ES-I3 (cell line): ENCODE measurements around the gene OTOP2.
"Not testable (repeated sequence)": the region's sequence is repeated elsewhere in the genome, so short reads cannot be mapped to it uniquely, and the experiment has no call there.

ENCODE experiments used
- H3K36me3 ChIP-seq: 2 replicates; pipeline ENCODE4 v1.6.1; 2013; ENCODE audit warnings: mild to moderate bottlenecking, low read length, control low read depth, moderate library complexity; ENCODE audit not compliant: insufficient read depth
- H3K4me1 ChIP-seq: 2 replicates; pipeline ENCODE4 v1.6.1; 2013; ENCODE audit warnings: mild to moderate bottlenecking, control low read depth, low read length; ENCODE audit not compliant: insufficient read depth
- H3K9ac ChIP-seq: 2 replicates; pipeline ENCODE4 v1.6.1; 2013; ENCODE audit warnings: low read depth, mild to moderate bottlenecking, low read length, moderate library complexity
- H3K9me3 ChIP-seq: 2 replicates; pipeline ENCODE4 v1.6.1; 2013; ENCODE audit warnings: mild to moderate bottlenecking, low read length, moderate library complexity; ENCODE audit not compliant: control insufficient read depth, insufficient read depth

OTOP2 gene

DNA sequence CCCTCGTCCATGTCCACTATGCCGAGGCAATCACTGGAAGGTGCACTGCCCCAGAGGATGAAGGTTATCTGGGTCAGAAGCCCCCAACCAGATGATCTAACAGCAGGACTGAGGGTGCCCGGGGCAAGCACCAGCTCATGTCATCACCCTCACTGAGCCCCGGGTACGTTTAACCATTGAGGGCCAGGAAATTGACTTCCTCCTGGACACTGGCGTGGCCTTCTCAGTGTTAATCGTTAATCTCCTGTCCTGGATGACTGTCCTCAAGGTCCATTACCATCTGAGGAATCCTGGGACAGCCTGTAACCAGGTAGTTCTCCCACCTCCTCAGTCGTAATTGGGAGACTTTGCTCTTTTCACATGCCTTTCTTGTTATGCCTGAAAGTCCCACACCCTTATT, 12.7 kb upstream of the OTOP2 start:
- H3K9me3 ChIP-seq, H3K36me3 ChIP-seq, H3K9ac ChIP-seq: not testable (repeated sequence)
- peaks cover 10% of the 10 kb centered on the region for H3K4me1 ChIP-seq

DNA sequence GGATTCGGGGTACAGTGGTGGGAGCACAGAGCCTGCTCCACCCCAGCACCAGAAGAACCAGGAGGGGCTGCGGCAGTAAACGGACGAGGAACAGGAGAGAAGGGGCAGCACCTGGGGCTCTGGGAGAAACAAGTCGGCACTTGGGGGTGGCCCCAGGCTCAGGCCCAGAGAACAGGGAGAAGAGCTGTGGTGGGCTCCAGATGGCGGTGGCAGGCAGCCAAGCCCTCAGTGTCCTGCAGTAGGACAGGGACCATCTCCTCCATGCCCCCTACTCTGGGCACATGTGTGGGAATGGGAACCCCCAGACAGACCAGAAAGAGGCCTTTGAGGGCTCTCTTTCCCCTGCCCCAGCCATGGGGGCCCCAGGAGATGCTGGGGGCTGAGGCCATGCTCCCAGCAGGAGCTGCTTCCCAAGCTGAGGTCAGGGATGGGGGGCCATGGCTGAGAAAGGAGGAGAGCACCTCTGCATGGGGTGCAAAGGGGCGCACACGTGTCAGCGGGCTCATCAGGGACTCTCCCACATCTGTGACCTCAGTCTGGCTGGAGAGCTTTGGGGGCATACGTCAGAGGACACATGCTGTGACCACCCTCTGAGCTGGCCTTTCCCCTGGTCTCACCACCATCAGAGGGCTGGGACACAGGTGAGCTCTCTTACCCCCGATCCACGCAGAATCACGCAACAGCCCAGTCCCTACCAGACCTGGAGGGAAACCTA, 7.8 kb upstream of the OTOP2 start:
- H3K36me3 ChIP-seq, result no peaks in the 10 kb centered on the region
- peaks cover 4% of the 10 kb centered on the region; the same call in 1 of the 2 replicates for H3K4me1 ChIP-seq
- H3K9ac ChIP-seq, result no peak overlapping the region
- no peaks in the 10 kb centered on the region for H3K9me3 ChIP-seq

DNA sequence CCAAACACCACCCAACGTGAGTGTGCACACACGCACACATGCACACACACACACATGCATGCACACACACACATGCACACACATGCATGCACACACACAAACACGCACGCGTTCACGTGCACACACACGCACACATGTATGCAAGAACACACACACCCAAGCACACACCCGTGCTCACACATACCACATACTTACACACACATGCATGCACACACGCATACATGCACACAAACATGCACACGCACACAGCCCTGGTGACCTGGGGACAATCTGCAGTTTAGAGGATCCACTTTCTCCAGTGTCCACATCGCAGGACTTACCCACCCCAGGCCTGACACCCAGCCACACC, 7.2 kb upstream of the OTOP2 start:
- Histone ChIP-seq H3K36me3 (no peaks in the 10 kb centered on the region), H3K9me3 (no peaks in the 10 kb centered on the region), H3K4me1 (peaks cover 6% of the 10 kb centered on the region; the same call in 1 of the 2 replicates), H3K9ac (no peak overlapping the region)

DNA sequence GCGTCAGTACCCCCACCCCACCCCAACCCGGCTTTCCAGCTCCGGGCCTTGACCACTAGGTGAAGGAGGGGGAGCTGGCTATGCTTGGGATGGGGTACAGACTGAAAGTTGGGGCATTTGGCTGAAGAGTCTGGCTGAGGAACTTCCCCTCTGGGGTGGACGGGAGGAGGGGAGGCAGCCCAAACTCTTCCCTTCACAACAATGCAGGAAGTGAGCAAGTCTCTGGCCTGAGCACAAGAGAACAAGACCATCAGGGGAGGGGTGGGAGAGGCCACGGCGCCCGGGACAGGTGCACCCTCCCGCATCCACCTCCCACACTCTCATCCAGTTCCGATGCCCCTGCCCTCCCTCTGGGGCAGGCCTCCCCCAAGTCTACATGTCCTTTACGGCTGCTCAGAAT, 6.6 kb upstream of the OTOP2 start:
- no peak overlapping the region for H3K9ac ChIP-seq
- peaks cover 6% of the 10 kb centered on the region; the same call in 1 of the 2 replicates for H3K4me1 ChIP-seq
- H3K9me3 ChIP-seq, result no peaks in the 10 kb centered on the region
- no peaks in the 10 kb centered on the region for H3K36me3 ChIP-seq

DNA sequence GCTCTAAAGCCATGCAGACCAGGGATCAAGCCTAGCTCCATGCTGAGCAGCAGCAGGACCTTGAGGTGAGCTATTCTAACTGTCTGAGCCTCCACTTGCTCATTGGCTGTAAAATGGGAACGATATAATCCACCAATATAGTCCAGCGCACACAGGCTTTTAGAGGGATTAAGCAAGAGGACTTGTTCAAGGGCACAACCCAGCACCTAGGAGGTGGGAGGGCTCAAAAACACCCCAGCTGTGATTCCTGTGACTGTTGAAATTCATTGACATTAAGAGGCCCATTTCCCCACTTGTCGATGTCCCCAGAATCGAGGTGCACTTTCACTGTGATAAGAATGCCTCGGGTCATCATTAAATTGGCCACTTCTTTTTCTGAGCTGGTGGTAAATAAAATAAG, 5.2 kb upstream of the OTOP2 start:
- H3K9me3 ChIP-seq, result no peaks in the 10 kb centered on the region
- peaks cover 6% of the 10 kb centered on the region; the same call in 1 of the 2 replicates for H3K4me1 ChIP-seq
- no peak overlapping the region for H3K9ac ChIP-seq
- no peaks in the 10 kb centered on the region for H3K36me3 ChIP-seq

DNA sequence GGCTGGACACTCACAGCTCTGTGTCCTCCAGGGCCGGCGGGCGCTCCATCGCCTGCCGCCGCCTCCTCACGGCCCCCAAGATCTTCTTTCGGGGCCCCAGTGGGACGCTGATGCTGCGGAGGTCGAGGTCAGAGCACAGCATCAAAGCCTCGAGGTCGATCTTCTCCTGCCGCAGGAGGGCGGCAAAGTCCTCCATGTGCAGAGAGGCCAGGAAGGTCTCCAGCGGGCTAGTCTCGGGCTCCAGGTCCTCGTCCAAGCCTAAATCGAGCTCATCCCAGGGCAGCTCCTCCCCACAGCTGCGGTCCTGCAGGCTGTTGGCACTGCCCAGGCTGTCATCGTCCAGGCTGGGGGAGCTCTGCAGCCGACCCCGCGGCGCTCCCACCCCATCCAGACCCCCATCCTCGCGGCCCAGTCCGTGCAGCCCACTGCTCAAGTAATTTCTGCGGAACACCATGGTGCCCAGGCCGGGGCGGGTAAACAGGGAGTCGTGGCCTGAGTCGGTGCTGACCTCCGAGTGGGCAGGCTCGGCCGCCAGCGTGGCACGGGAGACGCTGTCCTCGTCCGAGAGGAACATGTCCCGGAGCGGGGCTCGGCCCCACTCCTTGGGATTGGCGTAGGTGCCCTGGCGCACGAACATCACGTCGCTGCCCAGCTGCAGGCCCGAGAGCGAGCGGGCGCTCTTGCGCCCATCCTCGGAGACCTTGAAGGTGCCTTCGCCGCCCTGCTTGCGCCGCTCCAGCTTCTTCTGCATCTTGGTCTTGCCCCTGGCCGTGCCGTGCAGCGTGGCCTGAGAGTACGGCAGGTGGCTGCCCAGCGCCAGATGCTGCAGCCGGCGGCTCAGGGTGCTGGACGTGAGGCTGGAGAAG, 4.4 kb upstream of the OTOP2 start:
- H3K9ac ChIP-seq, result no peak overlapping the region
- H3K36me3 ChIP-seq, result no peaks in the 10 kb centered on the region
- H3K9me3 ChIP-seq, result no peaks in the 10 kb centered on the region
- H3K4me1 ChIP-seq, result peaks cover 6% of the 10 kb centered on the region; the same call in 1 of the 2 replicates

DNA sequence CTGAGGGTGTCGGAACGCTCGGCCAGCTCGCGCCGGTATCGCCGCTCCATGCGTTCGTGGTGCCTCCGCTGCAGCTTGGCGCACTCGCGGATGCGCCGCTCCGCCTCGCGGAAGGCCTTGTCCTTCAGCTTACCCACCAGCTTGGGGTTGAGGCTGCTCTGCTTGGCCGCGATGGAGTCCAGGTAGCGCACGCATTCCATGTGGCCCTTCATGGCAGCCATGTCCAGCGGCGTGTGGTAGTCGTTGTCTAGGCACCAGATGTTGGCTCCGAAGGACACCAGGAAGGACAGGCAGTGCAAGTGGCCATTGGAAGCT, 3.8 kb upstream of the OTOP2 start:
- Histone ChIP-seq H3K36me3 (no peaks in the 10 kb centered on the region), H3K9me3 (no peaks in the 10 kb centered on the region), H3K4me1 (peaks cover 6% of the 10 kb centered on the region; the same call in 1 of the 2 replicates), H3K9ac (no peak overlapping the region)

DNA sequence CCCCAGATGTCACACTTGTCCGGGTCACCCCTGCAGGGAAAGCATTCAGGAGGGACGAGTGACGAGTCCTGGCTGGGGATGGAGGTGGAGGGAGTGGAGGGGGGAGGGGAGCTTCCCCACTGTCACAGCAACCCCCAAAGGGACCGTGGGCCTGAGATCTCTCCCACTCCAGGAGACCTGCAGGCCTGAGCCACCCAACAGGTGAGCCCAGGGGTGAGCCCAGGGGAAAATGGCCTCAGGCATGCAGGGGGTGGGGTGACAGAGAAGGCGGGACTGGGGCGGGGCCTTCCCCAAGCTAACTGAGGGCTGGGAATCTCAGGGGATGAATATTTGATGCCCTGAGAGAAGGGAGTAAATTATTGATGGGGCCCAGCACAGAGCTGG, 3.4 kb upstream of the OTOP2 start:
- H3K4me1 ChIP-seq, result peaks cover 6% of the 10 kb centered on the region; the same call in 1 of the 2 replicates
- no peaks in the 10 kb centered on the region for H3K9me3 ChIP-seq
- H3K9ac ChIP-seq, result no peak overlapping the region
- H3K36me3 ChIP-seq, result no peaks in the 10 kb centered on the region

DNA sequence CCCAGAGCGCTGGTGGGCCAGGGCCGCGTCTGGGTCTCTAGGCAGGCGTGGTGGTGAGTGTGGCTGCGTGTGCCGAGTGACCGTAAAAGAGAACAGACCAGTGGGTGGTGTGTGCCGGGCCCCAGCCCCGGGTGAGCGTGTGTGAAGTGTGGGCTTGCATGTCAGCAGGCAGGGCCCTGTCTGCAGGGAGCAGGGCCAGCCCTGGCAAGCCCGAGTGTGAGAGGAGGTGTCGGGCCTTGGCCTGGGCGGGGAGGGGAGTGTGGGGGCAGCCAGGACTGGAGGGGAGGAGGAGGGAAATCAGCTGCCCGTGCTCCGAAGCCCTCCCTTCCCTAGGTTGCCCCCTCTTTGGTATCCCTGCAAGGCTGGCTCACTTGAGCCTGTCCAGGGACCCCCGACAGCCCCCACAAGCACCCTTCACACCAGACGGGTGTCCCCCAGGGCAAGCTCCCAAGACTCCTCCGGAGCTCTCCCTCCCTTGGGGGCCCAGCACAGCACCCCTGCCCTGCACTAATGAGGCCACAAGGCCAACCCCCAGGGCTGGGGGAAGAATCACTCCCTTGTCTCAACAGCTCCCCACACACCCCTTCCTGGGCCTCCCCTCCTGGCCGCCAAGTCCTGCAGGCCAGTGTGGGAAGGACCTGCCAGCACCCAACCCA, 2.9 kb upstream of the OTOP2 start:
- H3K4me1 ChIP-seq, result peaks cover 6% of the 10 kb centered on the region; the same call in 1 of the 2 replicates
- no peaks in the 10 kb centered on the region for H3K9me3 ChIP-seq
- H3K36me3 ChIP-seq, result no peaks in the 10 kb centered on the region
- no peak overlapping the region for H3K9ac ChIP-seq

DNA sequence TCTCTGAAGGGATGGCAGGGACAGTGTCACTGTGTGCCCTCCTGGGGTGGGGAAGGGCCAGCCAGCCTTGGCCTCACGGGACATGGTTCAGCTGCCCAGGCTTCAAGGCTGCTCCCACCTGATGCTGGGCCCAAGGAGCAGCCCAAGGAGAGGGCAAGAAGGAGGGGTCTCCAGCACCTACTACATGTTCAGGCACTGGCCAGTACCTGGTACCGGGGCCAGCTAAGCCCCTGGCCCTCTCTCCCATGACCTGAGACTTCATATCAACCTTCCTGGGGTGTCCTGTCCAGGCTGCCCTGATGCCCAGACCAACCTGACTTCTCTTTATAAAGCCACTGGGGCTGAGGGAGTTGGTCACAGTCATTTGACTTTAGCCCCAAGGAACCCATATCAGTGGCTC, 2.3 kb upstream of the OTOP2 start:
- H3K36me3 ChIP-seq, result no peaks in the 10 kb centered on the region
- H3K9ac ChIP-seq, result no peak overlapping the region
- no peaks in the 10 kb centered on the region for H3K9me3 ChIP-seq
- H3K4me1 ChIP-seq, result peaks cover 6% of the 10 kb centered on the region; the same call in 1 of the 2 replicates

DNA sequence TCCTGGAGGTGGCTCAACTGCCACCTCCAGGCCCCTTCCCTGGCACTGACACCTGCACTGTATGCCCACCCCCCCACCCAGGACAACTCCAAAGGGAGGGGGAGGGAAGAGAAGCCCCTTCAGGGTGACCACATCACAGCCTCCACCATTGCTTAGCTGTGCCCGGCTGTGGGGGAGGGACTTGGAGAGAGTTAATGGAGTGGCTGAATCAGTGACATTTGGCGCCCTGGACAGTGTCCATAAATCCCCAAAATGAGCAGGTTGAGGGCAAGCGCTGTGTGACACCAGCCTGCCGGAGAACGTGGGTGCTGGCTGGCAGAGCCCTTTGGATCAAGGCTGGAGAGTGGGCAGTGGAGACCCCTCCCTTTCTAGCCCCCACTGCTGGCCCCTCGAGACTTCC, 1.9 kb upstream of the OTOP2 start:
- H3K9ac ChIP-seq, result no peak overlapping the region
- H3K9me3 ChIP-seq, result no peaks in the 10 kb centered on the region
- no peaks in the 10 kb centered on the region for H3K36me3 ChIP-seq
- H3K4me1 ChIP-seq, result peaks cover 6% of the 10 kb centered on the region; the same call in 1 of the 2 replicates

DNA sequence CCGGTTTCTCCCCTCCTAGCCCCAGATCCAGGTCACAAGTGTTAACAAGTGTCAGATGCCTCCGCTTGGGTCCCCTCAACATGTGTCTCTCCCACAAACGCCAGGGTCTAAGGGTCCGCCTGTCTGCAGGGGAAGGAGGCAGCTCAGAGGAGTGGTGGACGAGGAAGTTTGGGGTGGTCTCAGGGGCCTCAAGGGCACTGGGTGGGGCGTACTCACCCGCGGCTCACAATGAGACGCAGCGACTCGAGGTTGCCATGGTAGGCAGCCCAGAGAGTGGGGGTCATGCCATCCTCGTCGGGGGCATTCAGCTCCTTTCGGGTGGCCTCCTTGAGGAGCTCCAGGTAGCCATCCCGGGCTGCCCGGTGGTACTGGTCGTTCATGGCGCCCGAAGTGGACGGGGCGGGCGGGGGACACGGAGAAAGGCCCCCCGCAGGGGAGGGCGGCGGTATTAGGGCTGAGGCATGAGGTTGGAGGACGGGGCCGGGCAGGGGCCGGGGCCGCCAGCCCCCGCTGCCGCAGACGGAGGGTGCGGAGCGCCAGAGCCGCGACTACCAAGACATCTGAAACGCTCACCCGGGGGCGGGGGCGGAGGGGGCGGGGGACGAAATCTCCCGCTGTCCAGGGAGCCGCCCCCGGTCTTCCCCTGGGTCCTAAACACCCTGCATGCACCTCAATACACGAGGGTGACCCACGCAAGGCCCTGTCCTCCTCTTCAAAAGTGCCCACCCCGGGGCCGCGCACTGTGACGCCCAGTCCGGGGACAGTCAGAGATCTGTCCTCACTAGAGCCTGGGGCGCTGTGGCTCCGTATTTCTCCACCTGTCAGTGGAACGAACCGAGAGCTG, 1.2 kb upstream of the OTOP2 start, which contains the start of gene USH1G:
USH1G (minus strand) TSS at position 562 of the 844 bp plus-strand sequence; CDS start at position 380, 182 bp downstream.
- H3K9ac ChIP-seq, result peak within 1 kb of the TSS; percentile 48; the same call in 1 of the 2 replicates
- peaks cover 6% of the 10 kb centered on the region; the same call in 1 of the 2 replicates for H3K4me1 ChIP-seq
- H3K36me3 ChIP-seq, result no peaks in the 10 kb centered on the region
- no peaks in the 10 kb centered on the region for H3K9me3 ChIP-seq

DNA sequence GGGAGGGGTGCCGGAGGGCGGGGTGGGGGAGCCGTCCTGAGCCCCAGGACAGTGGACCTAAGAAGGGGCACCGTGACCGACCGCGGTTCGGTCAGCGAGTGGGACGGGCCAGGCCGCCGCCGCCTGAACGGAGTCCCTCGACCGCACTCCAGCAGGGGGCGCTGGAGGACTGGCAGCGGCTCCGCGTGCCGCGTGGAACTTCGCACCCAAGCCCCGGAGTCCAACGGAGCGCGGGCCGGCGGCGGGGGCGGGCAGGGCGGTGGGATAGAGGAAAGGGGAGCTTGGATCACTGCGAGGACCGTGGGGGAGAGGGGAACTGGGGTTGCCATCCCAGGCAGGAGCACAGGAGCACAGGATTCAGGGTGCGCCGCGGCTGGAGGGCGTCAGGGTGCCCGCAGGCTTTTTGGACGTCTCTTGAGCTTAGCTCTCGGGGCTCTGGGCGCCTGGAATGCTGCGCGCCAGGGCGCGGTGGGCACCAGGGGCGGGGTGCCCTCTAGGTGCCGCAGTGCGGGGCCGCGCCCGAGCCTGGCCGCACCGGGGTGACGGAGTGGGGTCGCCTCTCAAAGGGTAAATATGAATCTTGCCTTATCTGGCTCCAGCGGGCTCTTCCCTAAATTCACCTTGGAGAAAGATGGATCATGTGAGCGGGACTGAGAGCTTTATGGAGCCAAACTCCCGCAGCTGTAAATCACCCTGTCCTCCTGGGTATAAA, 379 bp upstream of the OTOP2 start:
- Histone ChIP-seq H3K4me1 (peaks cover 6% of the 10 kb centered on the region; the same call in 1 of the 2 replicates), H3K36me3 (no peaks in the 10 kb centered on the region), H3K9ac (peak overlapping the region; percentile 47; the same call in 1 of the 2 replicates), H3K9me3 (no peaks in the 10 kb centered on the region)
